ENCODE data around the gene USB1.
"Not testable (repeated sequence)": the region's sequence is repeated elsewhere in the genome, so short reads cannot be mapped to it uniquely, and the experiment has no call there.

The USB1 gene

DNA sequence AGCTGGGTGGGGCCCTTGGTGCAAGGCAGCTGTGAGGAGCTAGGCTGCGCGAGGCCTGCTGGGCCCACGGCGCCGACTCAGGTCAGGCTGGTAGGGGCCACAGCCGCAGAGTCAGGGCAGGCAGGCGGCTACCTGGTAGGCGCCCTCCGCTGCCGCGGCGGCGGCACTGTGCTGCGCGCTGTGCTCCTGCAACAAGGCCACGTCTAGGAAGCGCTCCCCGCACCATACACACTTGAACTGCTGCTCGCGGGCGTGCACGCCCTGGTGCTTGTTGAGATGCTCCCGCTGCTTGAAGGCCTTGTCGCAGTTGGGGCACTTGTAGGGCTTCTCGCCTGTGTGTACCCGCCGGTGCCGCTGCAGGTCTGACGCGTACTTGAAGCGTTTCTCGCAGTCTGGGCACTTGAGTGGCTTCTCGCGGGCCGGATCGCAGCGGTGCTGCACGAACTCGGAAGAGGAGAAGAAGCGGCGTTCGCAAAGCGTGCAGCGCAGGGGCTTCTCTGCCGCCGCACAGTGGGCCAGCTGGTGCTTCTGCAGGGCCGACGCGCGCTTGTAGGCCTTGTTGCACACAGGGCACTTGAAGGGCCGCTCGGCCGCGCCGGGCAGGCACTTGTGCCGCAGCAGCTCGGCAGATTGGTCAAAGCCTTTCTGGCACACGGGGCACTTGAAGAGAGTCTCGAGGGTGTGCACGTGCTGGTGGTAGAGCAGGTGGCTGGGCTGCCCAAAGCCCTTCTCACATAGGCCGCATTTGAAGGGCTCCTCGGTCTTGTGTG is 4.6 kb upstream of the USB1 start:
- no peak for DNase-seq

DNA sequence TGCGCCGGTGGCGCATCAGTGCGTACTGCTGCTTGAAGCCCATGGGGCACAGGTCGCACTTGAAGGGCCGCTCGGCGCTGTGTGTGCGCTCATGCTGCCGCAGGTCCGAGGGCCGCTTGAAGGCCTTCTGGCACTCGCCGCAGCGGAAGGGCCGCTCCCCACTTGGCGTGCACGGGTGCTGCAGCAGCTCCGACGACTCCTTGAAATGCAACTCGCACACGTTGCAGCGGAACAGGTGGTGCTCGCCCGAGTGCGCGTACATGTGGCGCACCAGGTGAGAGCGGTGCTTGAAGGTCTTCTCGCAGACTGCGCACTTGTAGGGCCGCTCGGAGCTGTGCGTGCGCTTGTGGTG is 4.1 kb upstream of the USB1 start:
- no peak for DNase-seq

DNA sequence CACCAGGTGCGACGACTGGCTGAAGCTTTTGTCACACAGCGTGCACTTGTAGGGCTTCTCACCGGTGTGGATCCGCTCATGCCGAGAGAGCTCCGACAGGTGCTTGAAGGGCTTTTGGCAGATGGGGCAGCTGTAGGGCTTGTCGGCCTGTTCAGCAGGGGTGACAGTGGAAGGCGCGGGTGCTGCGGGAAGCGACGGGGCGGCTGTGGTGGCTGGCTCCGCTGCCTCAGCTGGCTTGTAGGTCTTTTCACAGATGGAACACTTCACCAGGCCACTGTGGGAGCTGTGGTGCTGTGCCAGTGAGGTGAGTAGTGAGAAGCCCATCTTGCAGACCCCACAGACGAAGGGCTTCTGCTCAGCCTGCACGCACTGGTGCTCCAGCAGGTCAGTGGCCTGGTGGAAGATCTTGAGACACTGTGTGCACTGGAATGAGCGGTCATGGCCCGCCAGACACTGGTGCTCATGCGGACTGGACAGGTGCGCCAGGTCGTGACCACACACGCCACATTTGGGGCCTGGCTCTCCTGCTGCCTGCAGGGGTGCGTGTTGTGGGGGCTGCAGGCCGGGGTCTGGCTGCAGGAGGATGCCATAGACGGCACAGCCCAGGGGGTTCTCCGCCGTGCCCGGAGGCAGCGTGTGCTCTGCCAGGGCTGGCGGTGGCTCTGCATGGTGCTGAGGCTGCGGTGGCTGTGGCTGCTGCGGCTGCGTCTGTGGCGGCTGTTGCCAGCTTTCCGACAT is 3.5 kb upstream of the USB1 start:
- DNase-seq, result no peak

DNA sequence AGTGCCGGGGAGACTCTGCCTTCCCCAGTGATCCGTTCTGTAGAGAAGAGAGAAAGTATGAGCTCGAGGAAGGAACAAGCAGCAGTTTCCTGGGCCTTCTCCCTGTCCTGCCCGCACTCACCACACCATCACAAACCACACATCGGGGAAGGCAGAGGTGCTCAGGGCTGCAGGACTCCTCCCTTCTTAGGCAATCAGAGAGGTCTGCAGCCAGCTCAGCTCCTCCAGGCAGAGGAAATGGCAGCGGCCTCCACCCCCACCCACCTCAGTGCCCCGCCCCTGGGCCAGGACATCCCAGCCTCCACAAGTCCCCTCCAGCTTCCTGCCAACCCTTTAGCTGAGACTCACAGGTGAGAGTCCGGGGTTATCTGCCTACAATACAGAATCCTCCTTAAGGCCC is 2.7 kb upstream of the USB1 start:
- peak; percentile 57 for DNase-seq

DNA sequence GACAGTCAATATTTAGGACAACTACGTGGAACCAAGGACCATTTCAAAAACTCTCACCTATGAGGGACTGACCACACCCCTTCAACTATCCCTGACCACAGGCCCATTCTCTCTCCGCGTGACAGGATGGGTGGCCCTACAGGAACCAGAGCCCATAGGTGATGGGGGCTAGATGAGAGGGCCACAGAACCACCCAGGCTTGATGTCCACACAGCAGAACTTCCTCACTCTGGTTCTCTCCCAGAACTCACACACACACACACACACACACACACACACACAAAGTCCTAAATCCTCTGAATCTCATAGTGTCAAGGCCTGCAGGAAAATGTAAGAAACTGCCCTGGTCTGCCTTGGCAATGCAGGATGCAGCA is 2.2 kb upstream of the USB1 start:
- no peak for DNase-seq

DNA sequence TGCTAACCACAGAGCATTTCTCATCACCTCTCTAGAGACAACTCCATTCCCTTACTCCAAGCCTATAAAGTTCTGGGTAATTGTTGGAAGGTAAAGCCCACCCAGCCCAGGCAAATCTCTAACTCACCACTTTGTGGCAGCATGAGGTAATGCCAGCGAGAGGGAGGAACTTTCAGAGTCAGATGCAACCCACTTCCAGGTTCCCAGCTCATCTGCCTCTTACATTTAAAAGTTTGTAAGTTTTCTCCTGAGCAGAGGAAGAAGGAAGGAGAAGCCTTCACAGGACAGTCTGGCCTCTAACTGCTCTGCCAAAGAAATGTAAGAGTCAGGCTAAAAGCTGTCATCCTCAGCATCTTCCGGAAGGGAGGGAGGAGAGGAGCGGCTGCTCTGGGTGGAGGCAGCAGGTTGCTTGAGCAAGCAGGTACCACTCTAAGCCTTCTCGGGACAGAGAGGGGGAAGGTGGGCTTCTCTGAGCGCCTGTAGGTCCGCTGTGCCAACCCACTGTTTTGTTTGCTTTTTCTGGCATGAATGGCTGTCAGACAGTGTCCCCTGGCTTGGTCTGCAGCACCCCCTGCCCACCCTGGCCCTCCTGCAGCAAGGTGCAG is 1.7 kb upstream of the USB1 start:
- DNase-seq, result peak; percentile 25

DNA sequence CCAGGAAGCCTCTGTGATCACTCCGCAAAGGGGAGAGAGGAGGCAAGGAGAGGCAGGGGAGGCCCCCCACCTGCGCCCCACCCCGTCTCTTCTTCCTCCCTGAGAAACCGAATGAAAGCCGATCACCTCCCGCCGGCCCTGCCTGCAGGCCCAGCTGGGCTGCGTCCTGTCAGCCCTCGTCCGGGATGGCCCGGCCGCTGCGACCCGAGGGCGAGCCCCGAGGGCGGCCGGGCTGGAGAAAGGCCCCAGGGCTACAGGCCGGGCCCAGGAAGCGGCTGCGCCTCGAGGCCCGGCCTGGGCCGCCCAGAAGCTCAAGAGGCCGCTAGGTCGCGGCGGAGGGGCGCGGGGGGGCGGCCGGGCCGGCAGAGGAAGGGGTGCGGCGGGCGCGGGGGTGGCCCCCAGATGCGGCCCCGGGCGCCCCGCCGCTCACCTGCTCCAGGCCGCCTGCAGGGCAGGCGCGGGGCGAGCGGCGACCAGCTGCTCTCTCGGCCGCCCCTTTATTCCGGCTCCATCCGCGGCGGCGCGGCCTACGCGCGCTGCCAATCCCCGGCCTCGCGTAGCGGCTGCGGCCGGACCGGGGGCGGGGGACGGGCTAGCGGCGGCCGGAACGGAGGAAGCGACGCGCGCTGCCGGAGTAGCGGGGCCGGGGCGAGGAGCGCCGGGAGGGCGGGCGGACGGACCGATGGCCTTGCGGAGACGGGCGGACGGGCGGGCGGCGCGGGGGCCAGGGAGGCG is 1.1 kb upstream of the USB1 start, which contains the start of gene ZNF319:
Gene ZNF319 (minus strand): TSS at position 702 of the 735 bp plus-strand sequence. CDS start 2,407 bp downstream, outside the sequence.
- peak; percentile 19 for DNase-seq

DNA sequence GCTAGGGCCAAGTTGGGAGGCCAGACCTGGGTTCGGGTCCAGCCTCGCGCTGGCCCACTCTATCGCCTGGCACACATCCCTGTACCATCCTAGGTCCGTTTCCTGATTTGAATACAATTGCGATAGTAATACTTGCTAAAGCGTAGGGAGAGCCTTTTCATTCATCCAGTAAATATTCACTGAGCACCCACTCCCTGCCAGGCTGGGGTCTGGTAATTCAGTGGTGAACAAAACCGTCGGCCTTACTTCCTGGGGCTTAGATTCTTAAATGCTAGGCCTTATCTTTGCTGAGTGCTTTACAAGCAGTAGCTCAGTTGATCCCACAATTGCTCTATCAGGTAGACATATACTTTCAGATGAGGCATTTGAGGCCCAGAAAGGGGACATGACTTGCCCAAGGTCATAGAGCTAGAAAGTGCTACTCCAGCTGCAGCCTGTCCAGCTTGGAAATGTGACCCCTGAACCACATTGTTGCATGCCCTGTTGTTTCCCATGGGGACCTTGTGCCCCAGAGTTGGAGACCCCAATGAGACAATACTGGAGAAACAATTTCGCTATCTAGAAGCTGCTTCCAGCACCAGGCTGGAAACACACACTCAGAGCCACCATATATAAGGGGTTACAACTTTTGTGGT is 691 bp downstream of the USB1 start:
- no peak for DNase-seq

DNA sequence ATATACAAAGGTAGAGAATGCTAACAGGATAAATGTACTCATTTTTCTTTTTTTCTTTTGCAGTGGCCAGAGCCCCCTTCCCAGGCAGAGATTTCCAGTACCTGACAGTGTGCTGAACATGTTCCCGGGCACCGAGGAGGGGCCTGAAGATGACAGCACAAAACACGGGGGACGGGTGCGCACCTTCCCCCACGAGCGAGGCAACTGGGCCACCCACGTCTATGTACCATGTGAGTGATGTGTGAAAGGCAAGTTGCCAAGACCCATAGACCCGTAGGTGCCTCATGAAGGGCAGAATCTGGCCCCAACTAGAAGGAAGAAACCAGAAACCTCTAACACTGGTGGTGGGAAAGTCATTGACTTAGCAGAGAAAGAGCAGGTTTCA is 1.2 kb downstream of the USB1 start:
- DNase-seq, result no peak

DNA sequence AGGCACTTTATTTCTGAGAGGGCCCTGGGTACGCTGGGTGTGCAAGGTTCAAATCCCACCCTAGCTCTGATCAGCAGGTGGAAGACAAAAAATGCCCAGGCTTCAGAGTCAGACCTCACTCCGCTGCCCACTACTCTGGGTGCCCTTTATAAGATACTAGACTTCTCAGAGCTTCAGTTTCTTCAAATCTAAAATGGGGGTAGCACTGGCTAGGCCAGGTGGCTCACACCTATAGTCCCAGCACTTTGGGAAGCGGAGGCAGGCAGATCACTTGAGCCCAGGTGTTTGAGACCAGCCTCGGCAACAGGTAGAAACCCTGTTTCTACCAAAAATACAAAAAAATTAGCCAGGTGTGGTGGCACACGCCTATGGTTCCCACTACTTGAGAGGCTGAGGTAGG is 1.7 kb downstream of the USB1 start:
- no peak for DNase-seq

DNA sequence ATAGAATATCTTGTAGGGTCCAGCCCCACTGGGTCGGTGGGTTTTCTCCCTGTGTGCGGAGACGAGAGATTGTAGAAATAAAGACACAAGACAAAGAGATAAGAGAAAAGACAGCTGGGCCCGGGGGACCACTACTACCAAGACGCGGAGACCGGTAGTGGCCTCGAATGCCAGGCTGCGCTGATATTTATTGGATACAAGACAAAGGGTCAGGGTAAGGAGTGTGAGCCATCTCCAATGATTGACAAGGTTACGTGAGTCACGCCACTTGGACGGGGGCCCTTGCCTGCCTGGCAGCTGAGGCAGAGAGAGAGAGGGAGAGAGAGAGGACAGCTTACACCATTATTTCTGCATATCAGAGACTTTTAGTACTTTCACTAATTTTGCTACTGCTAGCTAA is 3.5 kb downstream of the USB1 start:
- DNase-seq, result not testable (repeated sequence)

DNA sequence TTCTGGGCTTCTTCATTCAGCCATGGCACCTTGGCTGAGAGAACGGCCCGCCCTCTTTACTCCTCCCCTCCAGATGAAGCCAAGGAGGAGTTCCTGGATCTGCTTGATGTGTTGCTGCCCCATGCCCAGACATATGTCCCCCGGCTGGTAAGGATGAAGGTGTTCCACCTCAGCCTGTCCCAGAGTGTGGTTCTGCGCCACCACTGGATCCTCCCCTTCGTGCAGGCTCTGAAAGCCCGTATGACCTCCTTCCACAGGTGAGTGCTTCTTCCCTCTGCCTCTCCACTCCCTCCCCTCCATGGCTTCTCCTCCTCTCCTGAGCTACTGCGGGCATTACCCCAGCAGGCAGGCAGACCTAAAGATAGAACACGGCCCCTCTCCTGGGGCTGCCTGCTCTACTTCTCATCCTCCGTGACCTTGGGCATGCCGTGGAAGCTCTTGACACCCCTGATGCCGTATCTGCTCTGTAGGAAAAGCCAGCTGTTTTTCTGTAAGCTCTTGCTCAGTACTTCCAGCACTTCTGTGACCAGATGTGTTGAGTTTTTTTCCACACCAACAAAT is 8.7 kb downstream of the USB1 start:
- no peak for DNase-seq

DNA sequence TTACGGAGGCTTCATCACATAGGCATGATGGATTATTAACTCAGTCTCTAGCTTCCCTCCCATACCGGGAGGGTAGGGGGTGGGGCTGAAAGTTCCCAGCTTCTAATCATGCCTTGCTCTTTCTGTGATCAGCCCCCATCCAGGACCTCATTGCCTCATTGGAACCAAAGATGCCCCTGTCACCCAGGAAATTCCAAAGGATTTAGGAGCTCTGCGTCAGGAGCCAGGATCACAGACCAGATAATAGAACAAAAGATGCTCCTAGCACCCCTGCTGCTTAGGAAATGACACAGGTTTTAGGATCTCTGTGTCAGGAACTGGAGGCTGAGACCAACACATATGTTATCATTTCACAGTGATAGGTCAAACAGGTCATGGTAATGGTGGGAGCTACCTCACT is 9.7 kb downstream of the USB1 start:
- no peak for DNase-seq

DNA sequence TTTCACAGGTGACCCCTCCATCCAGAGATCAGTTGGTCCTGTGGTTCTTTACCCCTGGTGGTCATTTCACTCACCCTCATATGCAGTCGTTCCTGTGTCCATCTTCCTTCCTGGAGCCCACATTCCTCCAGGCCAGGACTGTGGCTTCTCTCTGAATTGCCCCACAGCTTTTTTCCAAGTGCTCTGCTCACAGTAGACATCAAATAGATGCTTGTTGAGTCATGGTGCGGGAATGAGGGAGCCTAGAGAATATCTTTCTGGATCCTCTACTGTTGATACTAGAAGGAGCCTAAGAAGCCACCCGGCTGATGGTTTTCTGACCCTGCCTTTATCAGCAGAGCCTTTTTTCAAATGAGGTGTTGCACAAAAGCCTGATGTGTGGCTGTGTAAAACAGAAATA is 10.4 kb downstream of the USB1 start:
- no peak for DNase-seq

DNA sequence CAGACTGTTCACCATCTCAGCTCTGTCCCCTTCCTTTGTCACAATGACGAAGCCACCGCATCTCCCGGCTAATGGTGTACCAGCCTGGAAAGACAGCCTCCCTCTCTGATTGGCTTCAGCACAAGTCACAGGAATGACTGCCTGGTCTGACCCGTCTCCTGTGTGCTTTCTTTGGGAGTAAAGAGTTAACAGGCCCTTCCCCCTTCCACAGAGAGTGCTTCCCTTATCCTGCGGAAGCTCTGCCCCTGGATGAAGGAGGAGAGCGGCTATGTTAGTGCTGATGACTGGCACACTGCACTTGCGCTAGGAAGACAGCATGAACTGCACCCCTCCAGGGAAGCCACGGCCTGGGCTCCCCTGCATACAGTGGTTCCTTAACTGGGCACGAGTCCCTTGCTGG is 11.3 kb downstream of the USB1 start:
- DNase-seq, result no peak

DNA sequence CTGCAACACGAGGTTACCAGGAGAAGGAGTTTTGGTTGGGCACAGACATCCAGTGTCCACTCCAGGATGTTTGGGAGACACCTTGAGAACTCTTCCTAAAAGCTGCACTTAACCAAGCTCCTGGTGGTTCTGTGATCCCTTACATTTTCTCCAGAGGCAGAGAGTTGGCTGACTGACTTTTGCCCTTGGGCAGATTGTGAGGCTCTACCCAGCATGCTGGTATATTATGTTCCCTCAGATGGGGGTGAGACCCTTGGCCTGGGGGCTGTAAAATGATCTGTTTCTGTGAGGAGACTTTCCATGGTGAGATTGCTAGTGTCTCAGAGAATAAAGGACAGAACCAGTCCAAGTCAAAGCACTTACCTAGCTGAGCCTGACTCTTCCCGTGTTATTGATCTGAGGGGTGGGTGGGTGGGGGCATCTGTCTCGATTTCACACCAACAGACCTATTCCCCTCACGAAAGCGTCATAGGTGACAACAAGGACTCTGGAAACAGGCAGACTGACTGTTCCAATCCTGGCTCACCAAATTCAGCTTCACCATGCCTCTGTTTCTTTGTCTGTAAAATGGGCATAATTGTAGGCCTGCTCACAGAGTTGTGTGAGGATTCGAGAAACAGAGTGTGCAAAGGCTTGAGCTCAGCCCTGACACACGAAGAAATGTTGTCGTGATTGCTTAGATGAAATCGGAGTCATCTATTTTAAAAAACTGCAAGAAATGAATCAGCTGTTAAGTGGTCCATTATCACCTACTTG is 12.2 kb downstream of the USB1 start:
- DNase-seq, result no peak

DNA sequence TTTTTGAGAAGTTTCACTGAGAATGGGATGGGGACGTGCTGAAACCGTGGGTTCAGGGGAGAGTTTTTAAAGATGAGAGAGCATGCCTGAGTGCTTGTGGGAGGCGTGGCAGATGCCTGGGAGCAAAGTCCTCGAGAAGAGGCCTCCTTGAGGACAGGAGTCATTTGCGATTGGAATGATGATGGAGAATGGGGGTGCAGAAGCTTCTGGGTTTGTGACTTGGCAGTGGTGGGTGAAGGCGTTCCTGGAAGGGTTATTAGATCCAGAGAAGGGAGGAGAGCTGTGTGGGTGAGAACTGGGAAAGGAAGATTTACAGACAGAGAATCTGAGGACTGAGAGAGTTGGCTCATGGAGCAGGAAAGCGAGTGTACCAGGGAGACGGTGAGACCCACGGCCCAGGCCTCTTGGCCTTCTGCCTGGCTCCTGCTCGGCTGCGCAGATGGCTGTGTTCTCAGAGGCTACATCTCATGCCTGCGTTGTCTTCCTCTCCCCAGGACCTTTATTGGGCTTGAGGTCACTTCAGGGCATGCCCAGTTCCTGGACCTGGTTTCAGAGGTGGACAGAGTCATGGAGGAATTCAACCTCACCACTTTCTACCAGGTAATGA is 15.7 kb downstream of the USB1 start:
- DNase-seq, result no peak

DNA sequence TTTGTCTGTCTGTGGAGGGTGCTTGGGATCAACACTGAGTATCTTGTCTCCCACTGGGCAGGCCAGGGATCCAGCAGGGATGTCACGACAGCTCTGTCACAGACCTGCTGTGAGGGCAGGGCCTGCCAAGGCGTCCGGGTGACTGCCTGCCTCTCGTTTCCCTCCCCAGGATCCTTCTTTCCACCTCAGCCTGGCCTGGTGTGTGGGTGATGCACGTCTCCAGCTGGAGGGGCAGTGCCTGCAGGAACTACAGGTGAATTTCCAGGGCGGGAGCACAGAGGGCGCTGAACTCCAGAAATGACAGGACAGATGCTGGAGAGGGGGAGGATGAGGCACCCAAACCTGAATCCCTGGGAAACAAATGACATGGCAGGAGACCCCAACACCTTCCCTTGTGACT is 17.6 kb downstream of the USB1 start:
- no peak for DNase-seq

DNA sequence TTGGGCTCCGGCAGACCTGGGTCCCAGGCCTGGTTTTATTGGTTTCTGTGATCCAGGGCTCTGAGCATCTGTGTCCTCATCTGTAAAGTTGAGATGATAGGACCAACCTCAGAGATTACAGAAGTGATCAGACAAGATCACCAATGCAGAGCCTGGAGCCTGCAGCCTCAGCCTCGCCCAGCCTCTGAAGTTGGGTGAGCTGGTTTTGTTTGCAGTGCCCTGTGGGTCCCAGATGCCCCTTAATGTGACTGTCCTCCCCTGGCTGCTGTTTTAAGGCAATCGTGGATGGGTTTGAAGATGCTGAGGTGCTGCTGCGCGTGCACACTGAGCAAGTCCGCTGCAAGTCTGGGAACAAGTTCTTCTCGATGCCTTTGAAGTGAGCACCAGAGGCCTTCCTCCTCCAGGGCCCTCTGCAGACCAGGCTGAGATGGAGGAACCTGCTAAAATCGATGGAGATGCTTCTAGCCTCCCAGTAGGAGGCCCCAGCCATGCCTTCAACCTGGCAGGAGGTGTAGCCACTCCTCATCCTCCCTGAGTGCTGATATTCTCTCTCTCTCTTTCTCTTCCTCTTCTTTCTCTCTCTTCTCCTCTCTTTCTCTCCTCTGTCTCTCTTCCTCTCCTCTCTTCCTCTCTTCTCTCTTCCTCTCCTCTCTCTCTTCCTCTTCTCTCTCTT is 18.8 kb downstream of the USB1 start:
- DNase-seq, result no peak

DNA sequence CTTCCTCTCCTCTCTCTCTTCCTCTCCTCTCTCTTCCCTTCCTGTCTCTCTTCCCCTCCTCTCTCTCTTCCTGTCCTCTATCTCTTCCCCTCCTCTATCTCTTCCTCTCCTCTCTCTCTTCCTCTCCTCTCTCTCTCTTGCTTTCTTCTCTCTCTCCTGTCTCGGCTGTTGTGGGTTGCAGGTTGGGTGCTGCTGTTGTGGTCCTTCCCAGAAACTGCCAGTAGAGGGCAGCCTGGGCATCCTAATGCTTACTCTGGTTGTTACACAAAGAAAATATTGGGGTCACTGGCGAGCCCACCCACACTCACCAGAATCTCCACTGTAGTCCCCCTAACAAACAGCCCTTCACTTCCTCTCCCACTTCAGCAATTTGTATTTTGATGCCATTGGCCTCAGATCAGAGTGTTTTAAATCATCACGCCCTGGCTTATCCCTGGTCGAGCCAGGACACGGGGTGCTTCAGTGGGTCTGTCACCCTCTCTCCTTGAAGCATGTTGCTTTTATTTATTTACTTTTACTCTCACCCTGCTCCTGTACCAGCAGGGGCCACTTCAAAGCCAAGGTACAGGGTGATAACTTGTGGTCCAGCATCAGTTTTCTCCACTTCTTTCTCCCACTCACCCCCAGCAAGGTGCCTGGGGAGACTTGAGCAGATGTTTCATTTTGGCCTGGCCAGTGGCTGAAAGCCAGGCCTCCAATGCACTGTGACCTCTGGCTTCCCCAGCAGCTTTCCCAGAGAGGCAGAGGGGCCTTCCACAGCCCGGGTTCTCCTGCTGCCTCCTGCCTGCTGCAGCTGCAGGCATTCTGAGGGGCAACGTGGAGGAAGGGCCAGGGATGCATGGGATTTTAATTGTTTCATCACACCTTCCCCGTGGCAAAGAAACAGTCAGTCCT is 19.7 kb downstream of the USB1 start:
- DNase-seq, result peak; percentile 64
